Gastroesophageal sphincter (tissue), 3 donors: ENCODE results near the gene RAP1GAP2.

Source experiments
- EP300 ChIP-seq: sonication (generic); formaldehyde crosslinking; IDR thresholded peaks from one replicate; pipeline ENCODE4 v1.6.1; 2017; ENCODE audit warnings: antibody characterized with exemption, mild to moderate bottlenecking
- POLR2A ChIP-seq, 2 donors: fragments of 450-650 bp; IDR thresholded peaks; one replicate each; pipeline ENCODE4 v1.6.1; 2017; ENCODE audit warnings: antibody characterized with exemption in 2 of 2, mild to moderate bottlenecking in 2 of 2, moderate library complexity in 1 of 2
- POLR2AphosphoS5 ChIP-seq: sonication (generic); formaldehyde crosslinking; IDR thresholded peaks from one replicate; pipeline ENCODE4 v1.6.1; 2017; ENCODE audit warnings: antibody characterized with exemption
- TF ChIP-seq, protein P1 (sequence below), 4 experiments: fragments of 200-600 bp in 2 of 4; fragments of 450-650 bp in 2 of 4; sonication (generic) in 1 of 4; IDR thresholded peaks; one replicate each; pipeline ENCODE4 v1.5.1; 2017 to 2019; ENCODE audit warnings: antibody characterized with exemption in 4 of 4, mild to moderate bottlenecking in 2 of 4, moderate library complexity in 2 of 4

DNA sequence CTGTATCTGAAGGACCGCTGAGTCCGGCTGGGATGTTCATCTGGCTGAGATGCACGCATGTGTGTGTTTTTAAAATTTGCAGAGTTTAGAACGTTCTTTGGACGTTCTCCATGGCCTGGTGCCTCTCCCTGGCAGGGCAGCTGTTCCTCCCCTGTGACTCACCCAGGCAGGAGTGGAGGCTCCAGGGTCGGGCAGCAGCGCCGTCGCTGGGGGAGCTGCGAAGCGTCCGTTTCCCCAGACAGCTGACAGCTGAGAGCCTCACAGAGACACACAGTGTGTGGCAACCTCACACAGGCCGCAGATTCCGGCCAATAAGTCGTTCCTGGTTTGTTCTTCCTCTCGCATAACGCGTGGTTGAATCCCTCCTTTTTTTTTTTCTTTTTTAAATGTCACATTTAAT, 186.6 kb downstream of the RAP1GAP2 start:
- TF ChIP-seq, protein P1, sequence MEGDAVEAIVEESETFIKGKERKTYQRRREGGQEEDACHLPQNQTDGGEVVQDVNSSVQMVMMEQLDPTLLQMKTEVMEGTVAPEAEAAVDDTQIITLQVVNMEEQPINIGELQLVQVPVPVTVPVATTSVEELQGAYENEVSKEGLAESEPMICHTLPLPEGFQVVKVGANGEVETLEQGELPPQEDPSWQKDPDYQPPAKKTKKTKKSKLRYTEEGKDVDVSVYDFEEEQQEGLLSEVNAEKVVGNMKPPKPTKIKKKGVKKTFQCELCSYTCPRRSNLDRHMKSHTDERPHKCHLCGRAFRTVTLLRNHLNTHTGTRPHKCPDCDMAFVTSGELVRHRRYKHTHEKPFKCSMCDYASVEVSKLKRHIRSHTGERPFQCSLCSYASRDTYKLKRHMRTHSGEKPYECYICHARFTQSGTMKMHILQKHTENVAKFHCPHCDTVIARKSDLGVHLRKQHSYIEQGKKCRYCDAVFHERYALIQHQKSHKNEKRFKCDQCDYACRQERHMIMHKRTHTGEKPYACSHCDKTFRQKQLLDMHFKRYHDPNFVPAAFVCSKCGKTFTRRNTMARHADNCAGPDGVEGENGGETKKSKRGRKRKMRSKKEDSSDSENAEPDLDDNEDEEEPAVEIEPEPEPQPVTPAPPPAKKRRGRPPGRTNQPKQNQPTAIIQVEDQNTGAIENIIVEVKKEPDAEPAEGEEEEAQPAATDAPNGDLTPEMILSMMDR (IDR thresholded peaks at IDR 0.05): peak in 3 of 4 experiments; percentile 31 to 51 (median 32)
- TF ChIP-seq POLR2AphosphoS5 (peak; percentile 93), POLR2A (IDR thresholded peaks at IDR 0.05) (no peak), EP300 (no peak)
